Muscle of back (tissue), 11 donors: ENCODE data around the gene CEMIP2. TPM values are rescaled to one million over a fixed set of nuclear protein-coding genes. Genes with fewer than 3 reads are reported as not detected.
A peak's percentile ranks its signal among the peaks of the same experiment; 100 is the strongest.

Source experiments
- DNase-seq, 3 donors: peaks; one replicate each; pipeline versions ENCODE4 v3.0.0 to v3.0.0-alpha.2; 2013
- polyA plus RNA-seq, 10 donors: library from polyadenylated mRNA; unstranded; fragments of 120-200 nt; gene quantifications; one replicate each; pipeline ENCODE4 v1.2.1, GENCODE V29; 2013; ENCODE audit not compliant: insufficient read length in 10 of 10

Gene CEMIP2
- polyA plus RNA-seq, 10 donors = 23.2 to 41.3 (median 28.5) TPM

- no peak for DNase-seq
Observed at GRCh38 chr9:71644819-71645362, 123.4 kb downstream of the CEMIP2 start.

DNA sequence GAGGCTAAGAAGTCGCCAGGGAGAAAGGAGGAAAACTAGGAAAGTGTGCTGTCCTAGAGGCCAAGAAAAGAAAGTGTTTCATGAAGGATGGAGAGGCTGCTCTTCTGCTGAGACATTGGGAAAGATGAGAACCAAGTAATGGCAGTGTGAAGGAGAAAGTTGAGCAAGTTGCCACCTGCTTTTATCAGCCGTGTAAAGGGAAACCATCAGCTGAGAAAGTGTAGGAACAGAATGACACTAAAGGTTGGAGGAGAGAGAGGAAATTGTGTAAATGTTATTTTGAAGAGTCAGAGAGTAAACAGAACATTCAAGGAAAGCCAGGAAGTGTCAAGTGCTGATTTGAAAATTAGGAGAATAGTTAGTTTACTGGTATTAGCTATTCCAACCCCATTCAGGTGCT lies 125.0 kb downstream of the CEMIP2 start:
- no peak for DNase-seq

DNA sequence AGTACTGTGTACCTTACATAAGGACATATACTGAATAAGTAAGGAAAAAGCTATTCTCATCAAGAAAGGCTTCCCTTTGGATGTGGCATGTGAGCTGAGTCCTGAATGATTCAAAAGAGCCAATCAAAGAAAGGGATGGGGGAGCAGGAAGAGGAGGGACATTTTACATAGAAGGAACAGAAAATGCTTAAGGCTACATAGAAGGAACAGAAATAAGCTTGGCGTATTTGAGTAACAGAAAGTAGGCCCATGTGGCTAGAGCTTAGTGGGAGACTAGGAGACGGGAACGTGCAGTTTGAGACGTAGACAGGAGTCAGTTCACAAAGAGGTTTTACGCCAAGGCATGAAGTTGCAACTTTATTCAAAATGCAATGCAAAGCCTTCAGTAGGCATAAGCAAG lies 126.3 kb downstream of the CEMIP2 start:
- DNase-seq = peak in 1 of 3 donors; percentile 29

DNA sequence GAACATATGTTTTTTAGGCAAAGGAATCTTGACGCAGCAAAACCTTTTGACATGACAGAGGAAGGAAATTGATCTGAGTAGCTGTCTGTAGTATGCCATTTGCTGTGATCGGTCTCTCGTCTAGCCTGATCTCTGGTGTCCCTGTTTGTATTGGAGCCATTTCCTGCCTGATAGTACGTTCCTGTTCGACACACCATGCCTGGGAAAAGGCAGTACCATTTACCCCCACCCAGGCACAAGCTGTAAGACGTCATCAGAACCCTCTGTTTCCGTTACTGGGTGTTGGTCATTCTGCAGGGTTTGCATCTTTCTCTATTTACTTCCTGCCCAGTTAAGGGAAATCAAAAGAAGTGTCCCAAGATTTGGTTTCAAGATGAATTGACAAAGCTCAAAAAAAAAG lies 129.7 kb downstream of the CEMIP2 start:
- DNase-seq = peak; percentile 12 to 51 (median 36)

GRCh38 chr9:71637926-71638325 lies 130.4 kb downstream of the CEMIP2 start:
- DNase-seq = no peak

- no peak for DNase-seq
Observed at GRCh38 chr9:71637375-71637774, 130.9 kb downstream of the CEMIP2 start.

GRCh38 chr9:71636143-71636839 lies 132.0 kb downstream of the CEMIP2 start:
- no peak for DNase-seq

- no peak for DNase-seq
Observed at GRCh38 chr9:71634752-71635151, 133.6 kb downstream of the CEMIP2 start.

Other genes with a start within 250 kb of the CEMIP2 start
- 10 to 100 TPM; 21.4 to 34.7 (median 25.9) TPM for gene ABHD17B, start 142.7 kb upstream of the CEMIP2 start, polyA plus RNA-seq
- 10 to 100 TPM; 17.4 to 26.4 (median 20.6) TPM for gene C9orf85, start 143.1 kb upstream of the CEMIP2 start, polyA plus RNA-seq